PC-9 (cell line): ENCODE data around the gene COX14. TPM values are rescaled to one million over a fixed set of nuclear protein-coding genes. Genes with fewer than 3 reads are reported as not detected.
"Not testable (repeated sequence)": the region's sequence is repeated elsewhere in the genome, so short reads cannot be mapped to it uniquely, and the experiment has no call there.

ENCODE experiments used
- BruUV-seq: library from RNA; stranded (reverse); fragments of 400-500 nt; replicated peaks from 2 replicates; lab custom pipeline; 2021; lab: Mats Ljungman, UMichigan
- CTCF ChIA-PET: fragments of 300-600 bp; sonication (Branson Sonifier 250); formaldehyde crosslinking; loops from one replicate; lab custom pipeline; 2022; ENCODE audit warnings: antibody characterized with exemption; lab: Charles Lee
- POLR2A ChIA-PET: fragments of 300-600 bp; sonication (Branson Sonifier 250); formaldehyde crosslinking; loops from one replicate; lab custom pipeline; 2022; ENCODE audit warnings: antibody characterized with exemption; ENCODE audit not compliant: unreplicated experiment; lab: Charles Lee
- DNase-seq, 2 experiments: peaks; one replicate each; pipeline versions ENCODE4 v3.0.0 to v3.0.0-alpha.2; 2015 to 2022; ENCODE audit warnings: mixed read lengths in 1 of 2
- H2AFZ ChIP-seq: fragments of 200-600 bp; sonication (generic); 2 replicates; pipeline ENCODE4 v1.8.1; 2017; ENCODE audit warnings: antibody characterized with exemption
- H3F3A ChIP-seq: fragments of 200-600 bp; sonication (generic); 2 replicates; pipeline ENCODE4 v1.8.1; 2017; ENCODE audit warnings: antibody characterized with exemption, mild to moderate bottlenecking, low read depth; ENCODE audit not compliant: insufficient read depth
- H3K27ac ChIP-seq: fragments of 200-600 bp; sonication (generic); 2 replicates; pipeline ENCODE4 v1.6.1; 2016; ENCODE audit warnings: mixed run types
- H3K27me3 ChIP-seq: fragments of 200-600 bp; sonication (generic); 2 replicates; pipeline ENCODE4 v1.6.1; 2016; ENCODE audit warnings: low read depth, mixed run types; ENCODE audit not compliant: insufficient read depth
- H3K36me3 ChIP-seq: fragments of 200-600 bp; sonication (generic); 2 replicates; pipeline ENCODE4 v1.6.1; 2016; ENCODE audit warnings: low read depth, mixed run types
- H3K4me1 ChIP-seq: fragments of 200-600 bp; sonication (generic); replicated peaks from 2 replicates; pipeline ENCODE4 v1.6.1; 2016; ENCODE audit warnings: mixed run types; ENCODE audit not compliant: insufficient read depth
- H3K4me2 ChIP-seq: fragments of 200-600 bp; sonication (generic); 2 replicates; pipeline ENCODE4 v1.6.1; 2017; ENCODE audit warnings: mixed run types
- H3K4me3 ChIP-seq: fragments of 200-600 bp; sonication (generic); 2 replicates; pipeline ENCODE4 v1.6.1; 2016; ENCODE audit warnings: mixed run types
- H3K79me2 ChIP-seq: fragments of 200-600 bp; sonication (generic); 2 replicates; pipeline ENCODE4 v1.6.1; 2017; ENCODE audit warnings: low read depth, mixed run types
- H3K9me2 ChIP-seq: fragments of 200-600 bp; sonication (generic); 2 replicates; pipeline ENCODE4 v1.8.1; 2017; ENCODE audit warnings: mild to moderate bottlenecking; ENCODE audit not compliant: insufficient read depth
- H3K9me3 ChIP-seq: fragments of 200-600 bp; sonication (generic); 2 replicates; pipeline ENCODE4 v1.8.1; 2016; ENCODE audit warnings: low read depth; ENCODE audit not compliant: insufficient read depth
- H4K20me1 ChIP-seq: fragments of 200-600 bp; sonication (generic); 2 replicates; pipeline ENCODE4 v1.8.1; 2017; ENCODE audit not compliant: insufficient read depth
- EZH2 ChIP-seq: fragments of 200-600 bp; sonication (generic); IDR thresholded peaks from 2 replicates; pipeline ENCODE4 v1.8.0; 2017; ENCODE audit warnings: antibody characterized with exemption, low read depth
- intact Hi-C: fragments of 100-400 bp; cut with micrococcal nuclease; formaldehyde crosslinking; loops from one replicate; pipeline ENCODE4 v1.10.0; 2022; ENCODE audit not compliant: unreplicated experiment
- total RNA-seq: library from RNA; stranded (reverse); gene quantifications from 2 replicates; pipeline ENCODE4 v1.2.3, GENCODE V29; 2021
- TF ChIP-seq, protein P1 (sequence below): fragments of 200-600 bp; sonication (generic); conservative IDR thresholded peaks from 2 replicates; pipeline ENCODE4 v1.6.1; 2017; ENCODE audit warnings: mixed run types, antibody characterized with exemption, mild to moderate bottlenecking, moderate library complexity

The COX14 gene
- total RNA-seq, 1 experiment from 2014 or later, result 53.9 TPM

DNA sequence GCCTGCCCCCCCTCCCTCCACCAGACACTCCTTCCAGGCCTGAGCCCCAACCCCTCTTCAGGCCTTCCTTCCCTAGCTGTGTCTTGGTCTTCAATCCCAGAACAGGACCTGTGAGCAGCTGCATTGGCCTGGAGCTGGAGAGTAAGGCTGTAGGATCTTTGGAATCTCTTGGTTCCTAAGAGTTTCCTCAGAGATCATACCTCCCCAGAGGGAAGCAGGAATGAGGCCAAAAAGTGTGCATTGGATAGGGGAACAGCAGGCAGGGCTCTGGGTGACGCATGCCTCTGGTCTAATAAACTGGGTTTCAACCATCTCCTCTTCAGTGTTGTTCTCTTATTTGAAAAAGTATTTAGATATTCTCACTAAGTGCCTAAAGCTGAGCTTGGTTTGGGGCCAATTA, 28.7 kb upstream of the COX14 start:
- Histone ChIP-seq H3K4me3 (no peak overlapping the region), H3K9me2 (no peaks in the 10 kb centered on the region), H3F3A (peaks cover 15% of the 10 kb centered on the region), H3K4me2 (peak overlapping the region; percentile 99), H3K9me3 (no peaks in the 10 kb centered on the region), H2AFZ (no peak overlapping the region), H3K4me1 (peaks cover 18% of the 10 kb centered on the region), H4K20me1 (no peaks in the 10 kb centered on the region), H3K27me3 (no peaks in the 10 kb centered on the region), H3K79me2 (peaks cover 12% of the 10 kb centered on the region), H3K27ac (no peak overlapping the region), H3K36me3 (no peaks in the 10 kb centered on the region)
- no peak for TF ChIP-seq EZH2
- TF ChIP-seq, protein P1, sequence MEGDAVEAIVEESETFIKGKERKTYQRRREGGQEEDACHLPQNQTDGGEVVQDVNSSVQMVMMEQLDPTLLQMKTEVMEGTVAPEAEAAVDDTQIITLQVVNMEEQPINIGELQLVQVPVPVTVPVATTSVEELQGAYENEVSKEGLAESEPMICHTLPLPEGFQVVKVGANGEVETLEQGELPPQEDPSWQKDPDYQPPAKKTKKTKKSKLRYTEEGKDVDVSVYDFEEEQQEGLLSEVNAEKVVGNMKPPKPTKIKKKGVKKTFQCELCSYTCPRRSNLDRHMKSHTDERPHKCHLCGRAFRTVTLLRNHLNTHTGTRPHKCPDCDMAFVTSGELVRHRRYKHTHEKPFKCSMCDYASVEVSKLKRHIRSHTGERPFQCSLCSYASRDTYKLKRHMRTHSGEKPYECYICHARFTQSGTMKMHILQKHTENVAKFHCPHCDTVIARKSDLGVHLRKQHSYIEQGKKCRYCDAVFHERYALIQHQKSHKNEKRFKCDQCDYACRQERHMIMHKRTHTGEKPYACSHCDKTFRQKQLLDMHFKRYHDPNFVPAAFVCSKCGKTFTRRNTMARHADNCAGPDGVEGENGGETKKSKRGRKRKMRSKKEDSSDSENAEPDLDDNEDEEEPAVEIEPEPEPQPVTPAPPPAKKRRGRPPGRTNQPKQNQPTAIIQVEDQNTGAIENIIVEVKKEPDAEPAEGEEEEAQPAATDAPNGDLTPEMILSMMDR, result no peak
- no peak for DNase-seq
- TSS peak; percentile 26 for BruUV-seq
- intact Hi-C loops, result loop anchor here (10.0 kb wide), 1 partner anchor 322 kb away; the partner anchor contains the start of gene LARP4
- POLR2A ChIA-PET, result no interaction called here
- CTCF ChIA-PET, result no interaction called here

DNA sequence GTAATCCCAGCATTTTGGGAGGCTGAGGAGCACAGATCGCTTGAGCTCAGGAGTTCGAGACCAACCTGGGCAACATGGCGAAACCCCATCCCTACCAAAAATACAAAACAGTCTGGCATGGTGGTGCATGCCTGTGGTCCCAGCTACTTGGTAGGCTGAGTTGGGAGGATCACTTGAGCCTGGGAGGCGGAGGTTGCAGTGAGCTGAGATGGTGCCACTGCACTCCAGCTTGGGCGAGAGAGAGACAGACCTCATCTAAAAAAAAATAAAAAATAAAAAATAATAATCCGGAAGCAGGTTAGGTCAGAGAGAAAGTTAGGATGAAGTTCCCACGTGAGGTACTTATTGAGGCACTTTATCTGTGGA, 27.6 kb upstream of the COX14 start:
- not testable (repeated sequence) for BruUV-seq, H3K36me3 ChIP-seq, H3K9me3 ChIP-seq, H3K27me3 ChIP-seq, DNase-seq, H3K9me2 ChIP-seq, H4K20me1 ChIP-seq
- intact Hi-C loops, result loop anchor here (2.0 to 10.0 kb wide), 2 partner anchors 26 to 320 kb away; partner anchors contain the start of gene LARP4
- H3K4me1 ChIP-seq, result peaks cover 28% of the 10 kb centered on the region
- peak overlapping the region; percentile 99 for H2AFZ ChIP-seq
- peak overlapping the region; percentile 99 for H3K4me2 ChIP-seq
- ChIA-PET POLR2A (interaction anchor here (0.5 to 1.0 kb wide), 18 partner anchors 10 to 918 kb away, joined by 3 to 35 read pairs (median 7); partner anchors contain the start of genes CERS5 and COX14), CTCF (interaction anchor here (0.6 to 2.5 kb wide), 7 partner anchors 26 to 999 kb away, joined by 3 to 21 read pairs (median 5); partner anchors contain the start of genes COX14 and CSRNP2)
- H3K27ac ChIP-seq, result peak overlapping the region; percentile 69
- peak overlapping the region; percentile 99 for H3K4me3 ChIP-seq
- peaks cover 12% of the 10 kb centered on the region for H3K79me2 ChIP-seq
- peaks cover 24% of the 10 kb centered on the region for H3F3A ChIP-seq

DNA sequence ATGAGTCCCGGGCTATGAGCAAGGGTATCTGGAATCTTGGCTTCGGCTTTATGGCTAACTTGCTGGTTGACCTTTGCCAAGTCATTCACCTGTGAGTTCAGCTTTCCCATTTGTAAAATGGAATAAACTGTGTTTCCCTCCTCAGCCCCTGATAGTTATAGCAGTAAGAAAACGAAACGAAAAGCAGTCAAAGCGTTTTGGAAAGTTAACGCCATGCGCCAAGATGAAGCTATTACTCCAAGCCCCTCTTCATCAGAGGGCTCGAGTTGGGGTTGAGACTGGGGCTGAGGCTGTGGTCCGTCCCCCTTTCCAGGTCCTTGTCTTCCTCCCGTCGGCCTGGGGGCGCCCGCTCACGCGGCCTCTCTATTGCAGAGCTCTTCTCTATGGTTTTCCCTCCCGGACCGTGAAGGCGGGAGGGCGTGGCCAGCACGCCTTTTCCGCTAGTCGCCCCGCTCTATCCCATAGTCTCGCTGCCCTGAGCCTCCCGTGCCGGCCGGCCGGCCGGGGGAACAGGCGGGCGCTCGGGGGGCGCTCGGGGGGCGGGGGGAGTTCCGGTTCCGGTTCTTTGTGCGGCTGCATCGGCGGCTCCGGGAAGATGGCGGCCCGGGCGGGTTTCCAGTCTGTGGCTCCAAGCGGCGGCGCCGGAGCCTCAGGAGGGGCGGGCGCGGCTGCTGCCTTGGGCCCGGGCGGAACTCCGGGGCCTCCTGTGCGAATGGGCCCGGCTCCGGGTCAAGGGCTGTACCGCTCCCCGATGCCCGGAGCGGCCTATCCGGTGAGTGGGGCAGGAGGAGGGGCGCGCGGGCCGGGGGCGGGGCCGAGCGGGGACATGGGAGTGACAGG, 27.0 kb upstream of the COX14 start, which contains the start of gene SMARCD1:
Gene SMARCD1 (plus strand): TSS at position 568 of the 840 bp plus-strand sequence. CDS start 28 bp downstream, at position 596.
- Histone ChIP-seq H4K20me1 (no peaks in the 10 kb centered on the region; the same call in 1 of the 2 replicates), H3K79me2 (peaks cover 12% of the 10 kb centered on the region), H3K9me3 (no peaks in the 10 kb centered on the region), H3K4me1 (peaks cover 32% of the 10 kb centered on the region), H3K4me2 (peak within 1 kb of the TSS; percentile 99), H3K27ac (peak within 1 kb of the TSS; percentile 69), H2AFZ (peak within 1 kb of the TSS; percentile 99), H3K4me3 (peak within 1 kb of the TSS; percentile 99), H3K9me2 (no peaks in the 10 kb centered on the region), H3K36me3 (peaks cover 9% of the 10 kb centered on the region), H3F3A (peaks cover 25% of the 10 kb centered on the region), H3K27me3 (no peaks in the 10 kb centered on the region)
- ChIA-PET POLR2A (interaction anchor here (0.5 to 1.0 kb wide), 20 partner anchors 10 to 1267 kb away, joined by 3 to 35 read pairs (median 7); partner anchors contain the start of genes CERS5 and COX14), CTCF (interaction anchor here (0.6 to 2.5 kb wide), 10 partner anchors 14 to 998 kb away, joined by 3 to 21 read pairs (median 4); partner anchors contain the start of genes COX14, CSRNP2, FAM186A and LIMA1)
- no peak for TF ChIP-seq EZH2
- TF ChIP-seq, protein P1, result peak; percentile 51; the same call in 1 of the 2 replicates
- BruUV-seq, result TSS peak; percentile 84
- intact Hi-C loops, result loop anchor here (2.0 to 10.0 kb wide), 2 partner anchors 26 to 320 kb away; partner anchors contain the start of gene LARP4
- DNase-seq, result peak; percentile 78 to 82
